HEK293 (cell line): ENCODE data around the gene DDX51.

Experiments used
- GLI2 ChIP-seq: fragments of 450-650 bp; formaldehyde crosslinking; IDR thresholded peaks from 2 replicates; pipeline ENCODE4; 2017; ENCODE audit warnings: missing biosample characterization, missing genetic modification characterization, low read depth, borderline replicate concordance
- KLF10 ChIP-seq: fragments of 450-650 bp; IDR thresholded peaks from 2 replicates; pipeline ENCODE4 v1.5.1; 2018; ENCODE audit warnings: missing biosample characterization, mild to moderate bottlenecking, missing genetic modification characterization
- KLF16 ChIP-seq: fragments of 450-650 bp; formaldehyde crosslinking; IDR thresholded peaks from 2 replicates; pipeline ENCODE4 v1.5.1; 2017; ENCODE audit warnings: missing biosample characterization, missing genetic modification characterization
- YY2 ChIP-seq: fragments of 450-650 bp; formaldehyde crosslinking; IDR thresholded peaks from 2 replicates; pipeline ENCODE4 v1.5.1; 2016; ENCODE audit warnings: missing biosample characterization, missing genetic modification characterization
- ZBTB7A ChIP-seq: fragments of 450-650 bp; formaldehyde crosslinking; IDR thresholded peaks from 2 replicates; pipeline ENCODE4 v1.5.1; 2016; ENCODE audit warnings: low read depth, missing biosample characterization, missing genetic modification characterization
- ZFP3 ChIP-seq: fragments of 450-650 bp; formaldehyde crosslinking; IDR thresholded peaks from 2 replicates; pipeline ENCODE4 v1.5.1; 2016; ENCODE audit warnings: low read depth, missing biosample characterization, missing genetic modification characterization
- ZFP37 ChIP-seq: fragments of 450-650 bp; formaldehyde crosslinking; IDR thresholded peaks from 2 replicates; pipeline ENCODE4 v1.5.1; 2016; ENCODE audit warnings: missing biosample characterization, missing genetic modification characterization
- ZNF2 ChIP-seq: fragments of 450-650 bp; formaldehyde crosslinking; IDR thresholded peaks from 2 replicates; pipeline ENCODE4 v1.5.1; 2016; ENCODE audit warnings: missing biosample characterization, missing genetic modification characterization
- ZNF23 ChIP-seq: fragments of 450-650 bp; formaldehyde crosslinking; IDR thresholded peaks from 2 replicates; pipeline ENCODE4 v1.5.1; 2016; ENCODE audit warnings: missing biosample characterization, missing genetic modification characterization, borderline replicate concordance
- ZNF248 ChIP-seq: fragments of 450-650 bp; formaldehyde crosslinking; IDR thresholded peaks from 2 replicates; pipeline ENCODE4 v1.5.1; 2017; ENCODE audit warnings: missing biosample characterization, missing genetic modification characterization
- ZNF350 ChIP-seq: fragments of 450-650 bp; formaldehyde crosslinking; IDR thresholded peaks from 2 replicates; pipeline ENCODE4 v1.5.0; 2017; ENCODE audit warnings: missing biosample characterization, mild to moderate bottlenecking, missing genetic modification characterization
- ZNF391 ChIP-seq: fragments of 450-650 bp; formaldehyde crosslinking; IDR thresholded peaks from 2 replicates; pipeline ENCODE4 v1.5.1; 2016; ENCODE audit warnings: low read depth, missing biosample characterization, missing genetic modification characterization, borderline replicate concordance
- ZNF394 ChIP-seq: fragments of 450-650 bp; formaldehyde crosslinking; IDR thresholded peaks from 2 replicates; pipeline ENCODE4 v1.5.1; 2016; ENCODE audit warnings: missing biosample characterization, missing genetic modification characterization, mild to moderate bottlenecking, moderate library complexity, borderline replicate concordance
- ZNF501 ChIP-seq: fragments of 450-650 bp; formaldehyde crosslinking; IDR thresholded peaks from 2 replicates; pipeline ENCODE4 v1.5.1; 2016; ENCODE audit warnings: missing biosample characterization, missing genetic modification characterization
- ZNF571 ChIP-seq: fragments of 450-650 bp; formaldehyde crosslinking; IDR thresholded peaks from 2 replicates; pipeline ENCODE4 v1.5.0; 2017; ENCODE audit warnings: missing biosample characterization, missing genetic modification characterization
- ZNF610 ChIP-seq: fragments of 450-650 bp; formaldehyde crosslinking; IDR thresholded peaks from 2 replicates; pipeline ENCODE4 v1.5.1; 2016; ENCODE audit warnings: missing biosample characterization, missing genetic modification characterization, borderline replicate concordance
- ZNF629 ChIP-seq: fragments of 450-650 bp; formaldehyde crosslinking; IDR thresholded peaks from 2 replicates; pipeline ENCODE4 v1.5.1; 2017; ENCODE audit warnings: missing biosample characterization, missing genetic modification characterization
- ZNF670 ChIP-seq: fragments of 450-650 bp; formaldehyde crosslinking; IDR thresholded peaks from 2 replicates; pipeline ENCODE4 v1.5.1; 2016; ENCODE audit warnings: missing biosample characterization, missing genetic modification characterization, low read depth
- ZNF777 ChIP-seq: fragments of 450-650 bp; formaldehyde crosslinking; IDR thresholded peaks from 2 replicates; pipeline ENCODE4 v1.5.1; 2017; ENCODE audit warnings: missing biosample characterization, missing genetic modification characterization, borderline replicate concordance
- ZNF785 ChIP-seq: fragments of 450-650 bp; formaldehyde crosslinking; IDR thresholded peaks from 2 replicates; pipeline ENCODE4 v1.5.1; 2016; ENCODE audit warnings: missing biosample characterization, missing genetic modification characterization
- TF ChIP-seq, protein P1 (sequence below): fragments of 450-650 bp; formaldehyde crosslinking; conservative IDR thresholded peaks from 2 replicates; pipeline ENCODE4 v1.5.1; 2016; ENCODE audit warnings: low read depth, missing biosample characterization, missing genetic modification characterization
- TF ChIP-seq, protein P2 (sequence below): fragments of 450-650 bp; formaldehyde crosslinking; IDR thresholded peaks from 2 replicates; pipeline ENCODE4 v1.5.1; 2017; ENCODE audit warnings: missing biosample characterization, missing genetic modification characterization
- TF ChIP-seq, protein P3 (sequence below): fragments of 450-650 bp; formaldehyde crosslinking; IDR thresholded peaks from 2 replicates; pipeline ENCODE4 v1.5.1; 2016; ENCODE audit warnings: missing biosample characterization, missing genetic modification characterization
- TF ChIP-seq, protein P4 (sequence below): fragments of 450-650 bp; formaldehyde crosslinking; IDR thresholded peaks from 2 replicates; pipeline ENCODE4 v1.5.1; 2017; ENCODE audit warnings: missing biosample characterization, missing genetic modification characterization

Gene DDX51

DNA sequence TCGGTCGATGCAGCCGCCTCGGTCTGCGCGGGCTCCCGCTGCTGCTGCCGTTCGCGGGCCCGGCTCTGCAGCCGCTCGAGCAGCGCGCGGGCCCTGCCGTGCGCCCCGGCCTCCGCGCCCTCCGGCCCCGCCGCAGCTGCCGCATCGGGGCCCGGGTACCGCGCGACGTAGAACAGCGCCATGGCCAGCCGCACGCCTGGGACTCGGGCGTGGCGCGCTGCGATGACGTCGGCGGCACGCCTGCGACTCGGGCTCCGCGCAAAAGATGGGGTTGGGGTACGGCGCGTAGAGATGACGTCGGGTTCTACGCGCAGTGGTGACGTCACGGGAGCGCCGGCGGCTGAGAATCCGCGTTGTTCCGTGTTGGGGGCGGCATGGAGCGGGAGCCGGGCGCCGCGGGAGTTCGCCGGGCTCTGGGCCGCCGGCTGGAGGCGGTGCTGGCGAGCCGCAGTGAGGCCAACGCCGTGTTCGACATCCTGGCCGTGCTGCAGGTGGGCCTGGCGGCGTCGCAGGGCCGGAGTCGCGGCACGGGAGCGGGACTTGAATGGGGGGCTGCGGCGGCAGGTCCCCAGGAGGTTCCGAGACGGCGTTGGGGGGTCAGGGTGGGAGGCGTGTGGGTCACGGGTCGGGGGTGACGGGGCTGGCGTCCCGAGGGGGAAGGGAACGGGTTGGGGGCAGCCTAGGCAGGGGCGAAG is at the start of gene DDX51, which contains the start of gene NOC4L (continued):
- TF ChIP-seq, protein P1, sequence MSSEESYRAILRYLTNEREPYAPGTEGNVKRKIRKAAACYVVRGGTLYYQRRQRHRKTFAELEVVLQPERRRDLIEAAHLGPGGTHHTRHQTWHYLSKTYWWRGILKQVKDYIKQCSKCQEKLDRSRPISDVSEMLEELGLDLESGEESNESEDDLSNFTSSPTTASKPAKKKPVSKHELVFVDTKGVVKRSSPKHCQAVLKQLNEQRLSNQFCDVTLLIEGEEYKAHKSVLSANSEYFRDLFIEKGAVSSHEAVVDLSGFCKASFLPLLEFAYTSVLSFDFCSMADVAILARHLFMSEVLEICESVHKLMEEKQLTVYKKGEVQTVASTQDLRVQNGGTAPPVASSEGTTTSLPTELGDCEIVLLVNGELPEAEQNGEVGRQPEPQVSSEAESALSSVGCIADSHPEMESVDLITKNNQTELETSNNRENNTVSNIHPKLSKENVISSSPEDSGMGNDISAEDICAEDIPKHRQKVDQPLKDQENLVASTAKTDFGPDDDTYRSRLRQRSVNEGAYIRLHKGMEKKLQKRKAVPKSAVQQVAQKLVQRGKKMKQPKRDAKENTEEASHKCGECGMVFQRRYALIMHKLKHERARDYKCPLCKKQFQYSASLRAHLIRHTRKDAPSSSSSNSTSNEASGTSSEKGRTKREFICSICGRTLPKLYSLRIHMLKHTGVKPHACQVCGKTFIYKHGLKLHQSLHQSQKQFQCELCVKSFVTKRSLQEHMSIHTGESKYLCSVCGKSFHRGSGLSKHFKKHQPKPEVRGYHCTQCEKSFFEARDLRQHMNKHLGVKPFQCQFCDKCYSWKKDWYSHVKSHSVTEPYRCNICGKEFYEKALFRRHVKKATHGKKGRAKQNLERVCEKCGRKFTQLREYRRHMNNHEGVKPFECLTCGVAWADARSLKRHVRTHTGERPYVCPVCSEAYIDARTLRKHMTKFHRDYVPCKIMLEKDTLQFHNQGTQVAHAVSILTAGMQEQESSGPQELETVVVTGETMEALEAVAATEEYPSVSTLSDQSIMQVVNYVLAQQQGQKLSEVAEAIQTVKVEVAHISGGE (tag by site-specific recombination), result 0 out of 2 replicates have a peak, but pooled peaks have one; percentile 18
- TF ChIP-seq ZNF785 (tag by site-specific recombination) (no peak), ZNF610 (tag by site-specific recombination) (peak; percentile 75), ZNF23 (tag by site-specific recombination) (no peak), KLF16 (tag by site-specific recombination) (peak; percentile 93), ZNF501 (tag by site-specific recombination) (peak; percentile 87; the same call in 1 of the 2 replicates), ZNF777 (no peak), ZNF2 (tag by site-specific recombination) (peak; percentile 49; the same call in 1 of the 2 replicates), ZNF670 (no peak), ZBTB7A (tag by site-specific recombination) (peak; percentile 73; the same call in 1 of the 2 replicates), ZNF394 (peak; percentile 68; the same call in 1 of the 2 replicates), ZNF571 (tag by site-specific recombination) (no peak), YY2 (tag by site-specific recombination) (peak; percentile 93), KLF10 (tag by site-specific recombination) (peak; percentile 65; the same call in 1 of the 2 replicates), ZFP37 (0 out of 2 replicates have a peak, but pooled peaks have one; percentile 61), ZFP3 (tag by site-specific recombination) (no peak), ZNF391 (peak; percentile 93; the same call in 1 of the 2 replicates), ZNF248 (tag by site-specific recombination) (no peak), GLI2 (tag by site-specific recombination) (peak; percentile 11; the same call in 1 of the 2 replicates), ZNF350 (tag by site-specific recombination) (0 out of 2 replicates have a peak, but pooled peaks have one; percentile 48), ZNF629 (tag by site-specific recombination) (peak; percentile 100)
- TF ChIP-seq, protein P2, sequence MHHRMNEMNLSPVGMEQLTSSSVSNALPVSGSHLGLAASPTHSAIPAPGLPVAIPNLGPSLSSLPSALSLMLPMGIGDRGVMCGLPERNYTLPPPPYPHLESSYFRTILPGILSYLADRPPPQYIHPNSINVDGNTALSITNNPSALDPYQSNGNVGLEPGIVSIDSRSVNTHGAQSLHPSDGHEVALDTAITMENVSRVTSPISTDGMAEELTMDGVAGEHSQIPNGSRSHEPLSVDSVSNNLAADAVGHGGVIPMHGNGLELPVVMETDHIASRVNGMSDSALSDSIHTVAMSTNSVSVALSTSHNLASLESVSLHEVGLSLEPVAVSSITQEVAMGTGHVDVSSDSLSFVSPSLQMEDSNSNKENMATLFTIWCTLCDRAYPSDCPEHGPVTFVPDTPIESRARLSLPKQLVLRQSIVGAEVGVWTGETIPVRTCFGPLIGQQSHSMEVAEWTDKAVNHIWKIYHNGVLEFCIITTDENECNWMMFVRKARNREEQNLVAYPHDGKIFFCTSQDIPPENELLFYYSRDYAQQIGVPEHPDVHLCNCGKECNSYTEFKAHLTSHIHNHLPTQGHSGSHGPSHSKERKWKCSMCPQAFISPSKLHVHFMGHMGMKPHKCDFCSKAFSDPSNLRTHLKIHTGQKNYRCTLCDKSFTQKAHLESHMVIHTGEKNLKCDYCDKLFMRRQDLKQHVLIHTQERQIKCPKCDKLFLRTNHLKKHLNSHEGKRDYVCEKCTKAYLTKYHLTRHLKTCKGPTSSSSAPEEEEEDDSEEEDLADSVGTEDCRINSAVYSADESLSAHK (tag by site-specific recombination), result 0 out of 2 replicates have a peak, but pooled peaks have one; percentile 48
- TF ChIP-seq, protein P3, sequence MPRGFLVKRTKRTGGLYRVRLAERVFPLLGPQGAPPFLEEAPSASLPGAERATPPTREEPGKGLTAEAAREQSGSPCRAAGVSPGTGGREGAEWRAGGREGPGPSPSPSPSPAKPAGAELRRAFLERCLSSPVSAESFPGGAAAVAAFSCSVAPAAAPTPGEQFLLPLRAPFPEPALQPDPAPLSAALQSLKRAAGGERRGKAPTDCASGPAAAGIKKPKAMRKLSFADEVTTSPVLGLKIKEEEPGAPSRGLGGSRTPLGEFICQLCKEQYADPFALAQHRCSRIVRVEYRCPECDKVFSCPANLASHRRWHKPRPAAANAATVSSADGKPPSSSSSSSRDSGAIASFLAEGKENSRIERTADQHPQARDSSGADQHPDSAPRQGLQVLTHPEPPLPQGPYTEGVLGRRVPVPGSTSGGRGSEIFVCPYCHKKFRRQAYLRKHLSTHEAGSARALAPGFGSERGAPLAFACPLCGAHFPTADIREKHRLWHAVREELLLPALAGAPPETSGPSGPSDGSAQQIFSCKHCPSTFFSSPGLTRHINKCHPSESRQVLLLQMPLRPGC (tag by site-specific recombination), result peak; percentile 93
- TF ChIP-seq, protein P4, sequence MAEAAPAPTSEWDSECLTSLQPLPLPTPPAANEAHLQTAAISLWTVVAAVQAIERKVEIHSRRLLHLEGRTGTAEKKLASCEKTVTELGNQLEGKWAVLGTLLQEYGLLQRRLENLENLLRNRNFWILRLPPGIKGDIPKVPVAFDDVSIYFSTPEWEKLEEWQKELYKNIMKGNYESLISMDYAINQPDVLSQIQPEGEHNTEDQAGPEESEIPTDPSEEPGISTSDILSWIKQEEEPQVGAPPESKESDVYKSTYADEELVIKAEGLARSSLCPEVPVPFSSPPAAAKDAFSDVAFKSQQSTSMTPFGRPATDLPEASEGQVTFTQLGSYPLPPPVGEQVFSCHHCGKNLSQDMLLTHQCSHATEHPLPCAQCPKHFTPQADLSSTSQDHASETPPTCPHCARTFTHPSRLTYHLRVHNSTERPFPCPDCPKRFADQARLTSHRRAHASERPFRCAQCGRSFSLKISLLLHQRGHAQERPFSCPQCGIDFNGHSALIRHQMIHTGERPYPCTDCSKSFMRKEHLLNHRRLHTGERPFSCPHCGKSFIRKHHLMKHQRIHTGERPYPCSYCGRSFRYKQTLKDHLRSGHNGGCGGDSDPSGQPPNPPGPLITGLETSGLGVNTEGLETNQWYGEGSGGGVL (tag by site-specific recombination), result peak; percentile 59
